ENCODE data around the gene KIF1B. TPM values are rescaled to one million over a fixed set of nuclear protein-coding genes. Genes with fewer than 3 reads are reported as not detected.

KIF1B gene
- total and polyA plus RNA-seq, 2 donors from 2014 or later: 8.0 to 46.4 TPM

DNA sequence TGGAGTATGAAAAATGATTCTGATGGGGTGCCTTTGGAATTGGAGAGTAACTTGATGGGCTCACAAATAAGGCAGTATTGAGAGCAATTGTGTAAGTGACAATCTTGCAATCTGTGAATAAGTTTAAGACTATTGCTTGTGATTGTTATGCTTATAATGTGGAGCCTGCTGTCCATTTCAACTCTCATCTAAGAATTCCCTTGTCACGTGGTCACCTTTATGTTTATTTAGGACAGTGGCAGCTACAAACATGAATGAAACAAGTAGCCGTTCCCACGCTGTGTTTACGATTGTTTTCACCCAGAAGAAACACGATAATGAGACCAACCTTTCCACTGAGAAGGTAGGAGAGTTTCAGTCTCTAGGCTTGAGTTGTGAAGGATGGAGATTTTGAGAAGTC is 57.6 kb downstream of the KIF1B start:
- Histone ChIP-seq H3K36me3 (ENCODE audit: control insufficient read depth in 2 of 3, insufficient read depth in 3 of 3, low read length in 3 of 3) (peaks cover 0 to 17% (median 5%) of the 10 kb centered on the region in 3 donors), H3K4me3 (ENCODE audit: low read length in 3 of 3) (no peak overlapping the region), H3K4me1 (ENCODE audit: control insufficient read depth in 2 of 3, insufficient read depth in 2 of 3, low read depth in 1 of 3, low read length in 3 of 3) (no peaks in the 10 kb centered on the region), H3K9me3 (ENCODE audit: control insufficient read depth in 2 of 3, insufficient read depth in 1 of 3, low read length in 3 of 3) (no peaks in the 10 kb centered on the region), H3K27ac (ENCODE audit: low read depth in 2 of 2, low read length in 2 of 2) (no peak overlapping the region), H3K27me3 (ENCODE audit: control insufficient read depth, insufficient read depth, low read length) (no peaks in the 10 kb centered on the region), H3K9ac (ENCODE audit: low read length in 3 of 3) (no peak overlapping the region)
- intact Hi-C loops (cut with DNase I): no loop called here
- no peak for FAIRE-seq
- no peak for DNase-seq
- TF ChIP-seq, protein P1, sequence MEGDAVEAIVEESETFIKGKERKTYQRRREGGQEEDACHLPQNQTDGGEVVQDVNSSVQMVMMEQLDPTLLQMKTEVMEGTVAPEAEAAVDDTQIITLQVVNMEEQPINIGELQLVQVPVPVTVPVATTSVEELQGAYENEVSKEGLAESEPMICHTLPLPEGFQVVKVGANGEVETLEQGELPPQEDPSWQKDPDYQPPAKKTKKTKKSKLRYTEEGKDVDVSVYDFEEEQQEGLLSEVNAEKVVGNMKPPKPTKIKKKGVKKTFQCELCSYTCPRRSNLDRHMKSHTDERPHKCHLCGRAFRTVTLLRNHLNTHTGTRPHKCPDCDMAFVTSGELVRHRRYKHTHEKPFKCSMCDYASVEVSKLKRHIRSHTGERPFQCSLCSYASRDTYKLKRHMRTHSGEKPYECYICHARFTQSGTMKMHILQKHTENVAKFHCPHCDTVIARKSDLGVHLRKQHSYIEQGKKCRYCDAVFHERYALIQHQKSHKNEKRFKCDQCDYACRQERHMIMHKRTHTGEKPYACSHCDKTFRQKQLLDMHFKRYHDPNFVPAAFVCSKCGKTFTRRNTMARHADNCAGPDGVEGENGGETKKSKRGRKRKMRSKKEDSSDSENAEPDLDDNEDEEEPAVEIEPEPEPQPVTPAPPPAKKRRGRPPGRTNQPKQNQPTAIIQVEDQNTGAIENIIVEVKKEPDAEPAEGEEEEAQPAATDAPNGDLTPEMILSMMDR (IDR thresholded peaks at IDR 0.05; ENCODE audit: borderline replicate concordance, extremely low read depth, insufficient read depth): no peak

GRCh38 chr1:10271090-10271489 is 60.7 kb downstream of the KIF1B start:
- Histone ChIP-seq H3K9me3 (ENCODE audit: control insufficient read depth in 2 of 3, insufficient read depth in 1 of 3, low read length in 3 of 3) (no peaks in the 10 kb centered on the region), H3K27me3 (ENCODE audit: control insufficient read depth, insufficient read depth, low read length) (no peaks in the 10 kb centered on the region), H3K4me1 (ENCODE audit: control insufficient read depth in 2 of 3, insufficient read depth in 2 of 3, low read depth in 1 of 3, low read length in 3 of 3) (no peaks in the 10 kb centered on the region), H3K4me3 (ENCODE audit: low read length in 3 of 3) (no peak overlapping the region), H3K36me3 (ENCODE audit: control insufficient read depth in 2 of 3, insufficient read depth in 3 of 3, low read length in 3 of 3) (peaks cover 0 to 13% (median 5%) of the 10 kb centered on the region in 3 donors), H3K27ac (ENCODE audit: low read depth in 2 of 2, low read length in 2 of 2) (no peak overlapping the region), H3K9ac (ENCODE audit: low read length in 3 of 3) (no peak overlapping the region)
- TF ChIP-seq, protein P1 (IDR thresholded peaks at IDR 0.05; ENCODE audit: borderline replicate concordance, extremely low read depth, insufficient read depth): no peak
- FAIRE-seq: no peak
- DNase-seq: no peak
- intact Hi-C loops (cut with DNase I): no loop called here

GRCh38 chr1:10271869-10272268 is 61.5 kb downstream of the KIF1B start:
- DNase-seq: no peak
- TF ChIP-seq, protein P1 (IDR thresholded peaks at IDR 0.05; ENCODE audit: borderline replicate concordance, extremely low read depth, insufficient read depth): no peak
- Histone ChIP-seq H3K4me3 (ENCODE audit: low read length in 3 of 3) (no peak overlapping the region), H3K9me3 (ENCODE audit: control insufficient read depth in 2 of 3, insufficient read depth in 1 of 3, low read length in 3 of 3) (no peaks in the 10 kb centered on the region), H3K9ac (ENCODE audit: low read length in 3 of 3) (no peak overlapping the region), H3K27ac (ENCODE audit: low read depth in 2 of 2, low read length in 2 of 2) (no peak overlapping the region), H3K4me1 (ENCODE audit: control insufficient read depth in 2 of 3, insufficient read depth in 2 of 3, low read depth in 1 of 3, low read length in 3 of 3) (no peaks in the 10 kb centered on the region), H3K36me3 (ENCODE audit: control insufficient read depth in 2 of 3, insufficient read depth in 3 of 3, low read length in 3 of 3) (peaks cover 0 to 10% (median 5%) of the 10 kb centered on the region in 3 donors), H3K27me3 (ENCODE audit: control insufficient read depth, insufficient read depth, low read length) (no peaks in the 10 kb centered on the region)
- intact Hi-C loops (cut with DNase I): no loop called here
- FAIRE-seq: no peak

- no peak overlapping the region for H3K4me3 ChIP-seq (ENCODE audit: low read length in 3 of 3)
- no peaks in the 10 kb centered on the region for H3K4me1 ChIP-seq (ENCODE audit: control insufficient read depth in 2 of 3, insufficient read depth in 2 of 3, low read depth in 1 of 3, low read length in 3 of 3)
- H3K36me3 ChIP-seq (ENCODE audit: control insufficient read depth in 2 of 3, insufficient read depth in 3 of 3, low read length in 3 of 3): peaks cover 2 to 10% (median 5%) of the 10 kb centered on the region in 3 donors
- H3K9ac ChIP-seq (ENCODE audit: low read length in 3 of 3): no peak overlapping the region
- intact Hi-C loops (cut with DNase I): no loop called here
- H3K27ac ChIP-seq (ENCODE audit: low read depth in 2 of 2, low read length in 2 of 2): no peak overlapping the region
- TF ChIP-seq, protein P1 (IDR thresholded peaks at IDR 0.05; ENCODE audit: borderline replicate concordance, extremely low read depth, insufficient read depth): no peak
- no peaks in the 10 kb centered on the region for H3K9me3 ChIP-seq (ENCODE audit: control insufficient read depth in 2 of 3, insufficient read depth in 1 of 3, low read length in 3 of 3)
- DNase-seq (no peak), FAIRE-seq (no peak)
- H3K27me3 ChIP-seq (ENCODE audit: control insufficient read depth, insufficient read depth, low read length): no peaks in the 10 kb centered on the region
These were observed 61.9 kb downstream of the KIF1B start for GRCh38 chr1:10272274-10272673.
